ENCODE results near the gene AARS2.
"Not testable (repeated sequence)": the region's sequence is repeated elsewhere in the genome, so short reads cannot be mapped to it uniquely, and the experiment has no call there.

Gene AARS2

DNA sequence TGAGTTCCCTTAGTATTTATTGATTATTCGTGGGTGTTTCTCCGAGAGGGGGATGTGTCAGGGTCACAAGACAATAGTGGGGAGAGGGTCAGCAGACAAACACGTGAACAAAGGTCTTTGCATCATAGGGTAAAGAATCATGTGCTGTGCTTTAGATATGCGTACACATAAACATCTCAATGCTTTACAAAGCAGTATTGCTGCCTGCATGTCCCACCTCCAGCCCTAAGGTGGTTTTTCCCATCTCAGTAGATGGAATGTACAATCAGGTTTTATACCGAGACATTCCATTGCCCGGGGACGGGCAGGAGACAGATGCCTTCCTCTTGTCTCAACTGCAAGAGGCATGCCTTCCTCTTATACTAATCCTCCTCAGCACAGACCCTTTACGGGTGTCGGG lies 15.1 kb upstream of the AARS2 start:
- not testable (repeated sequence) for DNase-seq

DNA sequence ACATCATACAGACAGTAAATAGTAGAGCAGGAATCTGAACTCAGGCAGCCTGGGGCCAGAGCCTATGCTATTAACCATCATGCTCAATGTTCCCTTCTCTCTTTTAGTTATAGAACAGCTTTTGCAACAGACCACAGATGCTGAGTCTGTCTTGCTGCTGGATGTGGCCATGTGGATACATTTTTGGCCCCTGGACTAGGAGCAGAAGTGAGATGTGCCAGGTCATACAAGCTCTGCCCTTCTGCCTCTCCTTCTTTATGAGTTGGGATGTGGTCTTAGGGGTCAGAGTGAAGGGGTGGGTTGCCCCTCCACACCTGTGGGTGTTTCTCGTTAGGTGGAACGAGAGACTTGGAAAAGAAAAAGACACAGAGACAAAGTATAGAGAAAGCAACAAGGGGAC lies 14.6 kb upstream of the AARS2 start:
- no peak for DNase-seq

DNA sequence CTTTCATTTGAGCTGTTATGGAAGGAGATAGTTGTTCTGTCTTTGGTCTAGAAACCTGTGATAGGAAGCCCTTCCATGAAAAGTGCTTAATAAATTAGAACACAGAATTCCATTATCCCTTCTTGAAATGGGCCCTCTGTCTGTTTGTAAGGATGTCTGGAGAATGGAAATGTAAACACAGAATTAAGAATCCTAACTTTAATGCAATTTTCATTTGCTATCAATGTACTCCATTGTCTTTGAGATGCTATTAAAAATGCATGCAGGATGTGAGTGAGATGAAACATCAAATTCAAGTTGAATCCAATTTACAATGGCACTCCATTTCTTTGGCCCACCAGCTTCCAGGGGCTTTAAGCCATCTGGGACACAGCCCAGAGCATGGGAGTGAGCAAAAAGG lies 13.9 kb upstream of the AARS2 start:
- DNase-seq, result no peak

DNA sequence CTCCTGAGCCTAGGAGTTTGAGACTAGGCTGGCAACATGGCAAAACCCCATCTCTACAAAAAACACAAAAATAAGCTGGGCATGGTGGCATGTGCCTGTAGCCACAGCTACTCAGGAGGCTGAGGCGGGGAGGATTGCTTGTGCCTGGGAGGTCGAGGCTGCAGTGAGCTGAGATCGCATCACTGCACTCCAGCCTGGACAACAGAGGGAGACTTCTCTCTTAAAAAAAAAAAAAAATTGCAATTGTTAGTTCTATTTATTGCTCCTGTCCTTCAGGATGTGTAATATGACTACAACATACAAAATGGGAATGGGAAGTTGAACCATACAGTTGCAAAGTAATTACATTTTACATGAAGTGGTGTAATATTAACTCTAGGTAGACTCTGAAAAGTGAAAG lies 8.1 kb upstream of the AARS2 start:
- no peak for DNase-seq

DNA sequence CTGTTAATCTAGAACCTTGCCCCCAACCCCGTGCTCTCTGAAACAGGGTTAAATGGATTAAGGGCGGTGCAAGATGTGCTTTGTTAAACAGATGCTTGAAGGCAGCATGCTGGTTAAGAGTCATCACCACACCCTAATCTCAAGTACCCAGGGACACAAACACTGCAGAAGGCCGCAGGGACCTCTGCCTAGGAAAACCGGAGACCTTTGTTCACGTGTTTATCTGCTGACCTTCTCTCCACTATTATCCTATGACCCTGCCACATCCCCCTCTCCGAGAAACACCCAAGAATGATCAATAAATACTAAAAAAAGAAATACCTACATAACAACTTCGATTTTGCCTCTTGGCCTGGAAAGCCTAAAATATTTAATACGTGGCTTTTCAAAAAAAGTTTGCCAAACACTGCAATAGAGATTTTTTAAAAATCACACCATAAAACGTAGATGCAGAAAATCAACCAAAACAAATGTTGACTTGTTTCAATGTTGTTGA lies 4.0 kb upstream of the AARS2 start:
- not testable (repeated sequence) for DNase-seq

DNA sequence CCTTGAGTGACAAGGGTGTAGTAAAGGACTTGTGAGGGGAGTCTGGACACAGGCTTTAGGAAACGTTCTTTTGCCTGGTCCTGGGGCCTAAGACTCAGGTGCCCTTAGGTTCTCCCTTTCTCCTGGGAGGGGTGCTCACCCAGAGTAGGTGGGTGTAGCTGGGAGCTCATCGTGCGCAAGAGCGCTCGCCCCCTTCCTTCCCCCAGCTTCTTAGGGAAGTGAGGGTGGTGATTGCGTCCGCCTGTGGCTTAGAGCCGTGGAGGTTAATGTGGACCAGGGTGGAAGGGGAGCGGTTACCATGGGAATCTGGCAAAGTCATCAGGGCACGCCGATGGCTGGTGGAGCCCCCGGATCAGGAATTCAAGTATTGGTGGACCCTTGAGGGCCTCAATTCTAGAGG lies 3.3 kb upstream of the AARS2 start:
- DNase-seq, result no peak

DNA sequence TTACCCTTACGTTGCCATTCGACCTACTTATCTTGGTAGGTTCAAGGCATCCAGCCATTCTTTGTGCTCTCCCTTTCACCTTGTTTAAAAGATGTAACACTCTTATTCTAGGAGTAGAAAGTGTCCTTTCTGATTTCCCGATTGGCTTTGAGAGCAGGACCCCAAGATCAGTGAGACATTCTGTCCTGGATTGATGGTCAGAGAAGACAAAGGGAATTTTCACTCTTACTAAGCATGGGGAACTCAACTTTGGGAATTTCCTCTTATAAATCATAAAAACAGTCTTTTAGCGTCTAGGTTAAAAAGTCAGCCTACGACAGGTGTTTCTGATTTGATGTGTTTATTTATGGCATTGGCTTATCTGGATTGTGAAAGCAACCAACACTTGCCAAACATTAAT lies 2.8 kb upstream of the AARS2 start:
- no peak for DNase-seq

DNA sequence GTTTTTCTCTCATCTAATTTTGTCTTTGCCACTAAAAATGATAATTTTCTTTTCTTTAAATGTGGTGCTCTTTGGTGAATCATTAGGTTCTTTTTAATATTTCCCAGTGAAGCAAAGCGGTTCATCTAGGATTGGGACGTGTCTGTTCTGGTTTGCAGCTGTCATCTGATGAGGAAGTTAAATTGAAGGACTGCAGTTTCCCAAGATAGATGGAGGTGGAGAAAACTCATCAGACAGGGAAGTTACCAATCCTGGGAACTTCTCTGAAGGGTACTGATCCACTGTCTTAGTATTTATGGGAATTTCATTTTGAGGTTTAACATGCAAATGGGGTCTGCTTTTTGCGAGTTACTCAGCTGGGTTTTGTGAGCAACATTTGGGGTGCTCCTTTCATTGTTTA lies 2.4 kb upstream of the AARS2 start:
- no peak for DNase-seq

DNA sequence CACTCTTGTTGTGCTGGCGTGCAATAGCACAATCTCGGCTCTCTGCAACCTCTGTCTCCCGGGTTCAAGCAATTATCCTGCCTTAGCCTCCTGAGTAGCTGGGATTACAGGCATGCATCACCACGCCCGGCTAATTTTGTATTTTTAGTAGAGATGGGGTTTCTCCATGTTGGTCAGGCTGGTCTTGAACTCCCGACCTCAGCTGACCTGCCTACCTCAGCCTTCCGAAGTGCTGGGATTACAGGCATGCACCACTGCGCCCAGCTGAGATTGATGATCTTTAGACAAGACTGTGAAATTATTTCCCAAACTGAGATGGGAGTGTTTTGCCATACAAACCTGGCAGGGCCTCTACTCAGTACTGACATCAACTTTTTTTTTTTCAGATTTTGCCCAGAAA lies 1.5 kb upstream of the AARS2 start:
- DNase-seq, result not testable (repeated sequence)

DNA sequence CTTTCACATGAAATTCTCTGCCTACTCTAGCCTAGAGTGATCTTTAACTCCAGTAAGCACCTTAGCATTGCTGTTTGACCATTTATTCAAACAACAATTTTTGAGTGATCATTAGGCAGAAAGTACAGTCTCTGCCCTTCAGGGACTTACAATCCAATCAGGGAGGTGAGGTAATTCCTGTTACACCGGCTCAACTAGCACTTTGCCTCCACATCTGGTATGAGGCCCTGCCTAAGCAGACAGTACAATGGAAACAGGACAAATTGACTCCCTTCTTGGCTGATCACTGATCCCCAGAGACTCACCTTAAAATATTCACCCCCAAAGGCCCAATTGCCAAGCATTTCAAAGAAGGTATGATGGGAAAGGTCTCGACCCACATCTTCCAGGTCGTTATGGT lies 1.4 kb downstream of the AARS2 start:
- no peak for DNase-seq

DNA sequence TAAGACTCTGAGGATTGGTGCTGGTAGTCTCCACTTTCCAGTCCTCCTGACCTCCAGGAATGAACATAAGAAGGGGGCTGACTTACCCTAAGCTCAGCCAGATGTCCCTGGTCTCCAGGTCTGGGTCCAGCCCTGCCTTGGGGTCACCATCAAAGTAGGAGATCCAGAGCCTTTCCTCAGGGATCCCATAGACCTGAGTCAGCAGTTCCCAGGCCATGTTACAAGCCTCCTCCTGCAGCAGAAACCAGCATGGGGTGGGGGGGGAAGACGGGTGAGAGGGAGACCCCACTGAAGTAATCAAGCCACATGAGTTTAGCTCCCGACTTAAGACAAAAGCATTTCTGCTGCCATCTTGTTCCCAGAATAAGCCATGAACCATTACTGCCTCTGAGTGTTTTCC lies 1.8 kb downstream of the AARS2 start:
- no peak for DNase-seq

DNA sequence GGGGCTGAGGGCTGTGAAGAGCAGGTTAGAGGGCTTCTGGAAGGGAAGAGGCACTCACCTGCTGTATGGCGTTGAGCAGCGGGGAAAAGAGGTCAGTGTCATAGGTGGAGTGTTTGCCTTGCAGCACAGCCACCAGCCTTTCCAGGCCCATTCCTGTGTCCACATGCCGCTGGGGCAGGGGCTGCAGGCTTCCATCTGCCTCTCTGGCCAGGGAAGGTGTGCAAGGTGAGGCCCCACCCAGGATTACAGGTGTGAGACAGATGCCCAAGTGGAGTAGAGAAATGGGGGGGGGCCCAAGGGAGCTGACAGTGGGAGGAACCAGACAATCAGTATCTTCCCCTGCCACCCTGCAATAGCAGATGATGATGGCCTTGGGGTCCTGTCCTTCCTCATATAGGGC lies 2.9 kb downstream of the AARS2 start:
- DNase-seq, result no peak

DNA sequence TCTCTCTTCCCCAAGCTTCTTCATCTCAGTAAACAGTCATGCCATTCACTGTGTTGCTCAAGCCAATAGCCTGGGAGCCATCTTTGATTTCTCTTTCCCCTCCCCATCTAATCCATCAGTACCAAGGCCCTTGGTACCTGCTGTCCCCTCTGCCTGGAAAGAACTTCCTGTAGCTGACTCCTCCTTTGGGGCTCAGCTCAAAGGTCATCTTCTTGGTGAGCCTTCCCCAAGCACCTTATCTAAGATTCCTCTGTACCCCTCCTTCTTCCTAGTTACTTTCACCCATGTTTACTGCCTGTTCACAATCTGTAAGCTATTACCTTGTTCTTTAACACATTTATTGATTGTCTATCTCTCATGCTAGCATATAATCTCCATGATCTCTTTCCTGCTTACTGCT lies 3.5 kb downstream of the AARS2 start:
- DNase-seq, result no peak

DNA sequence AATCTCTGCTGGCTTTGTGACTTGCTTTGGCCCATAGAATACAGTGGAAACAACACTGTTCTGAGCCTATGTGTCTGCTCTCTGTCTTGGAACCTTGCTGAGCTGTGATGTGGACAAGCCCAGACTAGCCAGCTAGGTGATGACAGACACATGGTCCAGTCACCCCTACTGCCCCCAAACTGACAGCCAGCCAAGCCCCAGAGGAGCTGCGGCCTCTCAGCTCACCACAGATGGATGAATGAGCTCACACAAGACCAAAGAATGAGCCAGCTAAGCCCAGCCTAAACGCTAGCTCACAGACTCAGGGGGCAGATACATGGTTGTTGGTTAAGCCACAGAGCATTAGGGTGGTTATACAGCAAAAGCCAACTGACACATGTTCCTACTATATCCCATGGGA lies 4.1 kb downstream of the AARS2 start:
- no peak for DNase-seq

DNA sequence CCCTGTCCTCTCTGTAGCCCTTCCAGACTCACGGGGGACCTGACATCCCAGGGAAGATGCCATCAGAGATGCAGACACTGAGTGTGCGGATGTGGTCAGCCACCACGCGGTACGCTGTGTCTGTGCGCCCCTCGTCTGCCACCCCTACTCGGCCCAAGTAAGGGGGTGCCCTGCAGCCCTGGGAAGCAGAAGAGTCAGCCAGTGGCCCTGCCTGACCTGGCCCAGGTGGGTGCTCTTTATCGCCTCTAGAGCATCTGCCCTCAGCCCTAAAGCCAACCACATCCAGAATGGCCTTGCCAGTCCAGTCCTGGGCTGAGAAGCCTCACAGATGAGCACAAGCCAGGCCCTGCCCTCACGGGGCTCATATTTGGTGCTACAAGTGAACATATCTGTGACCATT lies 5.9 kb downstream of the AARS2 start:
- DNase-seq, result no peak

DNA sequence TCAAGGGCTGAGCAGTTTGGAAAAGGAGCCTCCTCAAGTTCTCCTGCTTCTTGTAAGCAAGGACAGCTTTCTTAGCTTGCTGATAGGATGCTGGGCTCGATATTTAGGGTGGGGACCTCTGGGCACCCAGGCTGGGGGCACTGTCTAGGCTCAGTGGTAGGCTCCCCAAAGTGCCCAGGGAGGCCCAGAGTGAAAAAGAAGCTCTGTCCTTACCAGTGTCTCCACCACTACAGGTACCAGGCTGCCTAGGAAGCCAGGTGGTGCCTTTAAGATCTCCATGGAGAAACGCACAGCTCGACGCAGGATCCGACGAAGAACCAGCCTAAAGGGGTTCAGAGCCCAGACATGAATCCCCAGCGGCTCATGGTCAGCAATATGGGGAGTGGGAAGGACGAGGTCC lies 6.4 kb downstream of the AARS2 start:
- DNase-seq, result no peak

DNA sequence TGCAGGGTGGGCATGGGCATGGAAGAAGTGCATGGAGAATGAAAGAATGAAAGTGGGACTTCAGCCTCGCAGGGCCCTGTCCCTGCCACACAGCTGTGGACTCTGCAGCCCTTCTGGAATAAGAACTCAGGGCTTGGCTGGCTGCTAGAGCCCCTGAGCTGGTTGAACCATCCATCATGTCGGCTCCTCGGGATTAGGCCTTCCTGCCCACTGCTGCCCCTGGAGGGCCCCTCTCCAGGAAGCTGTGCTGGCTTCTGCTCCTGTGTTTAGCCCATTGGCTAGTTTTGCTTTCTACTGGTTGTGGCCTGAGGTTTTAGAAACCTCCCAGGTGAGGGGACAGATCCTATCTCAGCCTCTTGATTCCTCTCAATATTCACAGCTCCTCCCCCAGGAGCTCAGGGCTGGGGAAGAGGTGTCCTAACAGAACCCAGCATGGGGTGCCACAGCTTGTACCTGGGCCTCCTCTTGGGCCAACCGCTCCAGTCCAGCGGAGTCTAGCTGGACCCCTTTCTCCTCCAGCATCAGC lies 7.9 kb downstream of the AARS2 start:
- DNase-seq, result no peak

DNA sequence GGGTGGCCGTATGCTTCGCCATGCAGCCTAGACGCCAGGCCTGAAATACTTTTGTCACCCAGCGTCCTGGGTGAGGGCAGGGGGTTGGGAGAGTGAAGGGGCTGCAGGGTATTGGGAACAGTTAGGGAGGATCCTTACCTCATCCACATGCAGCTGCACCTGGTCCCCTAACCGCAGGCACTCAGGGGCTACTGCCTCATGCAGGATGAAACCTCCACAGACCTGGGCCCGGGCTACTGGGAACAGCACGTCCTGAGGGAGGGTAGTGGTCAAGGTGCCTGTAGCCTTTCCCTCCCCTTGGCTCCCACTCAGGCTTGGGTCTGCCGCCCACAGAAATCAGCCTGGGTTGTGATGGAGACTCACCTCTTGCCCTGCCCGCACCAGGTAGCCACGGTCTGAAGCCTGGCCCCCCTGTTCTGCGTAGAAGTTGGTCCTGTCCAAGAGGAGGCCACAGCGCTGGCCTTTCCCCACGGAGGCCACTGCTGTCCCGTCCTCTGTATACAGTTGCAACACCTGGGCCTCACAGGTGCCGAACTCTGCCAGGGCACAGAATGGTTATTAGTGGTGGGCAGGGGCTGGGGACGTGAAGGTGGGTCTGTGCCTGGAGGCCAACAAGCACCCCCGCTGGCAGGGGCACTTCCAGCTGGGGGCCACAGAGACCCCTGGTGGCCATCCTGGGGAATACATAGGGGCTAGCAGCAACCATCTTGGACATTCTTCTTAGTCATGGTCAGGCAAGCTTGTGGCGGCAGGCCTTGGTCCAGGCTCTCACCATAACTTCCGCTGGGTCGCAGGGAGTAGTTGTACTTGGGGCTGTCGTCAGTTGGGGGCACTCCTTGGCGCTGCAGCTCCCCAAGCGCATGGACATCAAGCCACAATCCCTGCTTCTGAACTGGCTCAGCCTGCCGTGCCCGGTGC lies 8.6 kb downstream of the AARS2 start:
- peak; percentile 15 for DNase-seq

DNA sequence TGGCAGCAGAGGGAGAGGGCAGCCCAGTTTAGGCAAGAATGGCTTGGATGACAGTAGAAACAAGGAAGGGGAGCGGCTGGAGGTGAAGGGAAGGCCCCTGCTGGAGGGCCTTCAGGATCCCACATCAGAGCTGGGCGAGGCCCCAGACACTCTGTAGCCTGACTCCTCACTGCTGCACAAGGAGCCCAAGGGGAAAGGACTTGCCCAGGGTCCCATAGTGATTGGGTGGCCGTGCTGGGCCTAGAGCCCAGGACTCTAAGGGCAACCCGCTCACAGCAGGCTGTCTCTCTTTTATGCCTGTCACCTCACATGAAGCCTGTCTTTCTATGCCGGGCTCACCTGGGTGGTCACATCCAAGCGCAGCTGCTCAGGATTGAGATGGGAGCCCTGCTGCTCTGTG lies 9.3 kb downstream of the AARS2 start:
- no peak for DNase-seq

DNA sequence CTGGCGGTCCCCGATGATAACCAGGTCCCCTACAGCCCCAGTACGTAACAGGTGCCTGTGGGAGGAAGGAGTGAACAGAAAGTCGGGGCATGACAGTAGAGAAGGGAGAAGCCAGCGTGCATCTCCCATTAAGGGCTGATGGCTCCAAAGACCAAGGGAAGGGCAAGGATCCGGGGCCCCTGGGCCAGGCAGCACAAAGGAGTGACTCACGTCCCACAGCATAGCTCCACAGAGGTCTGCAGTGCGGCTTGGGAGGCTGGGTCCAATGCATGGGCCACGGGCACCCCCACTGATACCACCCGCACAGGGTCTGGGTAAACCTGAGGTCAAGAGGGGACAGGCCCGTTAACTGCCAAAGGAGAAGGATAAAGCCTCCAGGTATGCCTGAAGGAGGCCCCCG lies 10.3 kb downstream of the AARS2 start:
- DNase-seq, result no peak

DNA sequence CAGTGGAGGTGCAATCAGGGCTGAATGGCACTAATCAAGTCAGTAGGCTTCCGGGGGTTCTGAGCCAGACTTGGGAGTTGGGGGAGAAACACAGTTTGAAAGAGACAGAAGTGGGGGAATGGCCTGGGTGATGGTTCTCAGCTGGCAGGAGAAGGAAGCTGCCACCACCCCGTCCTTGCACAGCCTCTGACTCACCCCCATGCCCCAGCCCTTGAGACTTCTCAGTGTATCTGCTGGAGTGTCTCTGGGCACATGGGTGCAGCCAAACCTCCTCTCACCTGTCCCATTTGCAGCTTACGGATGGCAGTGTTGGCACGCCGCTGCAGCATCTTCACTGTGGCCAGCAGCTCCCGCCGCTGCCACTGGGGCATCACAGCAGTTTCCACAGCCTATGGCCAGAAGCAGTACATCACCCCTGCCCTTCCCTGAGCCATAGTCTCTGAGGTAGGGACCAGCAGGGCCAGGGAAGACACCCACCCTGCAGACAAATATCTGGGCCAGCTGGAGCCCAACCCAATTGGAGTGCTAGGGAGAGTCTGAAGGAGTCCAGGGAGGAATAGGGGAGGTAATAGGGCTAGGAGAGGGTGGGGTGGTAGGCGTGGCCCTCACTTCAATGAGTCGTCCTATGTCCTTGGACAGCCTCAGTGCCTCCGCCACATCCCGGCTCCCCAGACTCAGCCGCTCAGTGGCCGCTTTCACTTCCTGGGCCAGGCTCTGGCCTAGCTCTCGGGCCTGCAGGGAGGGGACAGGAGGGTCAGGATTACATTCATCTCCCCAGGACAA lies 11.2 kb downstream of the AARS2 start:
- no peak for DNase-seq

DNA sequence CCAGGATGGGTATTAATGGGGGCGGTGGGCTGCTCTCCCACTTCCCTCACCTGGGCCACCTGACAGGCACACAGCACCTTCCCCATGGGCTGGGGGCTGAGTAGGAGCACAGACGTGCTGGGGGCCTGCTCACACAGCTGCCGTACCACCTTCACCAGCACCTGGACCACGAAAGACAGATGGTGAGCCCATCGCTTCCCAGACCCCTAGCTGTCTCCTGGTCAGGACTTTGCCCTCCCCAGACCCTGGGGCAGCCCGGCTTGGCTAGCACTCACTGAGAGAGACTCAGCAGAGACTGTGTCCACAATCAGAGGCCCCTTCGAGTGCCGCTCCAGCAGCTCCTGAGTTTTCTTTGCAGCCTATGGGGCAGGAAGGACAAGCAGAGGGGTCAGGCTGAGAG lies 12.0 kb downstream of the AARS2 start:
- DNase-seq, result no peak

DNA sequence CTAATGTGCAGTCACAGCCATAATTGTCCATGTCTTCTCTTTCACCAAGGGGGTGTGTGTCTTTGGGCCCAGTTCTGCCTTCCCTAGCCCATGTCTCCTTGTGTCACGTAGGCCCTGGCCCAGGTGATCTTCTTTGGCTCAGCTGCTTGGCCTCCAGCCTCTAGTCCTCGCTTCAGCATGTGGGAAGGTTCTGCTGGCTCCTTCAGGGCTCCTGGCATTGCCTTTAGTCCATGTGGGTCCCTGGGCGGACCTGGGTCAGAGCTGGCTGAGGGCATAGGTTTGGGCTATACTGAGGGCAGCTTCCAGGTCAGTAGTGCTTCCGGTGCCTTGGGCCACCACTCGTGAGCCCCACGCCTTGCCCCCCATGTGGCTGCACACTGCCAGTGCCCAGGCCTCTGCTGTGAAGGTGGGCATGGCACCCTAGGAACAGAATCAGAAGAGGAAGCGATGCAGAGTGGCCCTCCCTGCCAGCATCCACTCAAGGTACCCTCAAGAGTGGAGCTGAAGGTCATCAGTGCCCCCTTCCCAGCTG lies 12.8 kb downstream of the AARS2 start:
- no peak for DNase-seq

DNA sequence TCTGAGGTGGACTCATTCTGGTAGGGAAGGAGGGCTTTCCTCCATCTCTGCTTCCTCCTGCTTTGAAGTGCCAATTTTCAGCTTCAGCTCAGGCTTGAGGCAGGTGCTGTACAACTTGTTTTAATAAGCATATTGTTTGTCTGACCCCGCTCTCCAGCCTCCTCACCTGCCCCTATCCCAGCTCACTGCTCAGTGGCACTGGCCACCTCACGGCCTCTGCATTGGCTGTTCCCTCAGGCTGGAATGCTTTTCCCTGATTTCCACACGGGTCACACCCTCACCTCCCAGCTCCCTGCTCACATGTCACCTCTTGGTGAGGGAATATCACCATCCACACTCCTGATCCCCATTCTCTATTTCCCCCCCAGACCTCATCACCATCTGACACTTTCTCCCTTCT lies 14.3 kb downstream of the AARS2 start:
- DNase-seq, result no peak
